ENCODE measurements around the gene REG4.
"Not testable (repeated sequence)": the region's sequence is repeated elsewhere in the genome, so short reads cannot be mapped to it uniquely, and the experiment has no call there.

Gene REG4

DNA sequence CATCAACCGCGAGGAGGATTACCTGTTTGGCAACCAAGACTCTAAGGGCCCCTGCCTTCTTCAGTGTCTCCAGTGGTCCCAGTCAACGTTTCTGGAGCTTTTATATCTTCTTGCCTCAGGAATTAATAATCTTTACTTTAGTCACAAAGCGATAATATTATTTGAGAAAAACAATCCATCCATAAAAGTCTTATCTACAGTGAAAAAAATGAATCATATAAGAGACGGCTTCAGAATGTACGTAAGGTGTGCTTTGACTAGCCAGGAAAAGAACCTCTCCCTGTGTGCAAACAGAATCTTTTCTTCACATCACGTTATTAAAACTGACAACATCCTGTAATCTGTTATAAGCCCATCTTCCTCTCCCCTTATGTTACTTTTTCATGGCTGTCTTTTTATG is at the start of gene REG4:
Gene REG4, minus strand, starts transcription at position 74 of the 400 bp plus-strand sequence. CDS start 2,691 bp downstream, outside the sequence.
- H3K4me3 ChIP-seq (ENCODE audit: low read length): no peak within 1 kb of the TSS
- no peaks in the 10 kb centered on the region for H3K9me2 ChIP-seq (replicated peaks; ENCODE audit: control insufficient read depth, low read length)
- peaks cover 7% of the 10 kb centered on the region; the same call in 1 of the 2 replicates for H3K27me3 ChIP-seq (ENCODE audit: control insufficient read depth, low read length)
- no peaks in the 10 kb centered on the region for H3K4me1 ChIP-seq (ENCODE audit: control insufficient read depth, low read length)
- H3K9me3 ChIP-seq (ENCODE audit: control insufficient read depth, insufficient read depth, low read length): no peaks in the 10 kb centered on the region
- no peaks in the 10 kb centered on the region for H3K79me2 ChIP-seq (ENCODE audit: control insufficient read depth, low read length)
- H3K27ac ChIP-seq (ENCODE audit: low read depth, low read length): no peak within 1 kb of the TSS
- no peaks in the 10 kb centered on the region for H3F3A ChIP-seq (ENCODE audit: control insufficient read depth, insufficient read depth)
- no peak within 1 kb of the TSS for H3K4me2 ChIP-seq (ENCODE audit: low read length)
- no peaks in the 10 kb centered on the region for H3K36me3 ChIP-seq (ENCODE audit: control insufficient read depth, low read length)
- no peak for TF ChIP-seq EZH2phosphoT487 (IDR thresholded peaks at IDR 0.05; ENCODE audit: borderline replicate concordance, low read length)
- TF ChIP-seq, protein P1, sequence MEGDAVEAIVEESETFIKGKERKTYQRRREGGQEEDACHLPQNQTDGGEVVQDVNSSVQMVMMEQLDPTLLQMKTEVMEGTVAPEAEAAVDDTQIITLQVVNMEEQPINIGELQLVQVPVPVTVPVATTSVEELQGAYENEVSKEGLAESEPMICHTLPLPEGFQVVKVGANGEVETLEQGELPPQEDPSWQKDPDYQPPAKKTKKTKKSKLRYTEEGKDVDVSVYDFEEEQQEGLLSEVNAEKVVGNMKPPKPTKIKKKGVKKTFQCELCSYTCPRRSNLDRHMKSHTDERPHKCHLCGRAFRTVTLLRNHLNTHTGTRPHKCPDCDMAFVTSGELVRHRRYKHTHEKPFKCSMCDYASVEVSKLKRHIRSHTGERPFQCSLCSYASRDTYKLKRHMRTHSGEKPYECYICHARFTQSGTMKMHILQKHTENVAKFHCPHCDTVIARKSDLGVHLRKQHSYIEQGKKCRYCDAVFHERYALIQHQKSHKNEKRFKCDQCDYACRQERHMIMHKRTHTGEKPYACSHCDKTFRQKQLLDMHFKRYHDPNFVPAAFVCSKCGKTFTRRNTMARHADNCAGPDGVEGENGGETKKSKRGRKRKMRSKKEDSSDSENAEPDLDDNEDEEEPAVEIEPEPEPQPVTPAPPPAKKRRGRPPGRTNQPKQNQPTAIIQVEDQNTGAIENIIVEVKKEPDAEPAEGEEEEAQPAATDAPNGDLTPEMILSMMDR (IDR thresholded peaks at IDR 0.05; ENCODE audit: low read depth, low read length, poor library complexity, severe bottlenecking): no peak
- no peaks in the 10 kb centered on the region for H4K20me1 ChIP-seq (ENCODE audit: control insufficient read depth, insufficient read depth, low read depth, low read length)

DNA sequence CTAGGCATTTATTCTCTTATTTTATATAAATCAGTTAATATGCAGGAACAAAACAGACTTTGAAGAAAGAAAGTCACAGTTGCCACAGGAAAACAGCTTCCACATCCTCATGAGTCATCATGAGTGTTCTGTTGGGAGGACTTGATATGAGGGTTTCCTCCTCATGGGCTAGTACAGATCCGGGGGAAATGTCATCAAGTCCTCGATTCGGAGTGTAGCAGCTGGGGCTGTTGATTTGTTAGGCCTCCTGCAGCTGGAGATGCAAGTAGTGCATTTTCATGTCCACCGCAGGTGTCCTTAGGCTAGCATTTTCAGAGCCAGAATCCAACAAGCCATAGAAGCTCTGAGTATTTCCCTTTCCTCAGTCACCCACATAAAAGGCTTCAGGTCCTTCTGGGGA is 48.4 kb upstream of the REG4 start:
- H3K4me3 ChIP-seq (ENCODE audit: low read length): no peak overlapping the region
- no peaks in the 10 kb centered on the region for H4K20me1 ChIP-seq (ENCODE audit: control insufficient read depth, insufficient read depth, low read depth, low read length)
- TF ChIP-seq EZH2phosphoT487 (IDR thresholded peaks at IDR 0.05; ENCODE audit: borderline replicate concordance, low read length): no peak
- TF ChIP-seq, protein P1 (IDR thresholded peaks at IDR 0.05; ENCODE audit: low read depth, low read length, poor library complexity, severe bottlenecking): no peak
- no peaks in the 10 kb centered on the region for H3K9me2 ChIP-seq (replicated peaks; ENCODE audit: control insufficient read depth, low read length)
- no peak overlapping the region for H3K4me2 ChIP-seq (ENCODE audit: low read length)
- no peaks in the 10 kb centered on the region for H3K79me2 ChIP-seq (ENCODE audit: control insufficient read depth, low read length)
- no peak overlapping the region for H3K27ac ChIP-seq (ENCODE audit: low read depth, low read length)
- H3K36me3 ChIP-seq (ENCODE audit: control insufficient read depth, low read length): no peaks in the 10 kb centered on the region
- H3K4me1 ChIP-seq (ENCODE audit: control insufficient read depth, low read length): no peaks in the 10 kb centered on the region
- H3F3A ChIP-seq (ENCODE audit: control insufficient read depth, insufficient read depth): no peaks in the 10 kb centered on the region
- H3K27me3 ChIP-seq (ENCODE audit: control insufficient read depth, low read length): no peaks in the 10 kb centered on the region
- no peaks in the 10 kb centered on the region for H3K9me3 ChIP-seq (ENCODE audit: control insufficient read depth, insufficient read depth, low read length)

DNA sequence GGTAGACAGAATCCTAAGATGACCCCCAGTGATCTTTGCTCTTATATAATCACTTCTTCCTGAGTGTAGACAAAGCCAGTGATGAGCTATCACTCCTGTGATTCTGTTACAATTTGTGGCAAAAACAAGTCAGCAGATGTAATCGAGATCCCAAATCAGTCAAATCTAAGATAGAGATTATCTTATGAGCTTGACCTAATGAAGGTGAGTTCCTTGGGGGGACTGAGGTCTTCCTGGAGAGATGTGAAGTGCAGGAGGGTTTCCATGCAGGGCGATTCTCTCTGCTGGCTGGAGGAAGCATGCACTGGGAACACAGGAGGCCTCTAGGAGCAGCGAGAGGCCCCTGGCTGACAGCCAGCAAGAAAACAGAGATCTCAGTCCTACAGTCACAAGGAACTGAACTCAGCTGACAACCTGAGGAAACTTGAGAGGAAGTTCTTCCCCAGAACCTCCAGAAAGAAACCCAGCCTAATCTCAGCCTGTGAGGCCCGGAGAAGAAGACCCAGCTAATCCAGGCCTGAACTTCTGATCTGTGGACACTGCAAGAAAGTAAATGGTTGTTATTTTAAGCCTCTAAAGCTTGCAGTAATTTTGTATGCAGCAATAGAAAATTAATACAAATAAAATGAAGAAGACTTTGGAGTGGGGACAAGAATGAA is 47.4 kb upstream of the REG4 start:
- H3K27ac ChIP-seq (ENCODE audit: low read depth, low read length); H3K9me2 ChIP-seq (replicated peaks; ENCODE audit: control insufficient read depth, low read length); H3F3A ChIP-seq (ENCODE audit: control insufficient read depth, insufficient read depth); H3K9me3 ChIP-seq (ENCODE audit: control insufficient read depth, insufficient read depth, low read length); H3K4me2 ChIP-seq (ENCODE audit: low read length); H3K79me2 ChIP-seq (ENCODE audit: control insufficient read depth, low read length); H3K4me1 ChIP-seq (ENCODE audit: control insufficient read depth, low read length); H3K36me3 ChIP-seq (ENCODE audit: control insufficient read depth, low read length); H4K20me1 ChIP-seq (ENCODE audit: control insufficient read depth, insufficient read depth, low read depth, low read length); H3K4me3 ChIP-seq (ENCODE audit: low read length); H3K27me3 ChIP-seq (ENCODE audit: control insufficient read depth, low read length): not testable (repeated sequence)

DNA sequence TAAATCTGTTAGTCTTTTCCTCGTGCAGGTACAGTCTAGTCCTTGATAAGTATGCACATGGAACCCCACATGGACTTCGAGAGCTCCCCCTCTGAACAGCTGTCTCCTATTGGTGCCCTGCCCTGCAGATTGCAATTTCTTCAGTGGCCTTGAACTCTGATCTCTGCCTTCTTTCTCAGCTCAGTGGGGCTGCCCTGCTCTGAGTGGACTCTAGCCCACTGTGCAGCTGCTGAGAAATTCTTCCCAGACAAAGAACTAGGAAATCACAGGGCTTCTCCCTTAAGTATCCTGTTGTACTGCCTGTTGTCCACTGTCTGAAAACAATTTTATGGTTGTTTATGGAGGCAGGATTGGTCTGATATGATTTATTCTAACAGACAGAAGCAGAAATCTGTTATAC is 46.9 kb upstream of the REG4 start:
- Histone ChIP-seq H3K4me2 (ENCODE audit: low read length) (no peak overlapping the region), H3K4me1 (ENCODE audit: control insufficient read depth, low read length) (no peaks in the 10 kb centered on the region), H4K20me1 (ENCODE audit: control insufficient read depth, insufficient read depth, low read depth, low read length) (no peaks in the 10 kb centered on the region), H3K36me3 (ENCODE audit: control insufficient read depth, low read length) (no peaks in the 10 kb centered on the region), H3K9me2 (replicated peaks; ENCODE audit: control insufficient read depth, low read length) (no peaks in the 10 kb centered on the region), H3K4me3 (ENCODE audit: low read length) (no peak overlapping the region), H3K79me2 (ENCODE audit: control insufficient read depth, low read length) (no peaks in the 10 kb centered on the region), H3K27ac (ENCODE audit: low read depth, low read length) (no peak overlapping the region), H3K9me3 (ENCODE audit: control insufficient read depth, insufficient read depth, low read length) (no peaks in the 10 kb centered on the region), H3F3A (ENCODE audit: control insufficient read depth, insufficient read depth) (no peaks in the 10 kb centered on the region), H3K27me3 (ENCODE audit: control insufficient read depth, low read length) (no peaks in the 10 kb centered on the region)
- no peak for TF ChIP-seq EZH2phosphoT487 (IDR thresholded peaks at IDR 0.05; ENCODE audit: borderline replicate concordance, low read length)
- TF ChIP-seq, protein P1 (IDR thresholded peaks at IDR 0.05; ENCODE audit: low read depth, low read length, poor library complexity, severe bottlenecking): no peak
